Right ventricle myocardium superior (tissue), 1 donor: ENCODE data around the gene UBE2QL1. TPM values are rescaled to one million over a fixed set of nuclear protein-coding genes. Genes with fewer than 3 reads are reported as not detected.

Source experiments
- ATAC-seq: fragments of 200-7000 bp; cut with Tn5 transposase; one replicate; pipeline ENCODE4 v1.9.1; 2020; ENCODE audit warnings: mild to moderate bottlenecking; ENCODE audit not compliant: poor library complexity
- DNase-seq: peaks from one replicate; pipeline ENCODE4 v3.0.0-alpha.2; 2020
- intact Hi-C: fragments of 100-400 bp; cut with DNase I; formaldehyde crosslinking; loops from one replicate; pipeline ENCODE4 v1.11.2; 2022
- total RNA-seq: library from RNA; stranded (reverse); fragmentation: NEBNext Ultra II Directional; extraction: Animal tissue kit (Norgen Biotek cat#: 25700); gene quantifications from one replicate; pipeline ENCODE4 v1.2.1, GENCODE V29; 2021
- donor health status: DM: no; HTN: yes; CAD: no; lungs with severe emphysema.

Gene UBE2QL1
- total RNA-seq, 1 donor from 2014 or later: 22.8 TPM

GRCh38 chr5:6449465-6450158 is 953 bp downstream of the UBE2QL1 start:
- ATAC-seq: no peak

DNA sequence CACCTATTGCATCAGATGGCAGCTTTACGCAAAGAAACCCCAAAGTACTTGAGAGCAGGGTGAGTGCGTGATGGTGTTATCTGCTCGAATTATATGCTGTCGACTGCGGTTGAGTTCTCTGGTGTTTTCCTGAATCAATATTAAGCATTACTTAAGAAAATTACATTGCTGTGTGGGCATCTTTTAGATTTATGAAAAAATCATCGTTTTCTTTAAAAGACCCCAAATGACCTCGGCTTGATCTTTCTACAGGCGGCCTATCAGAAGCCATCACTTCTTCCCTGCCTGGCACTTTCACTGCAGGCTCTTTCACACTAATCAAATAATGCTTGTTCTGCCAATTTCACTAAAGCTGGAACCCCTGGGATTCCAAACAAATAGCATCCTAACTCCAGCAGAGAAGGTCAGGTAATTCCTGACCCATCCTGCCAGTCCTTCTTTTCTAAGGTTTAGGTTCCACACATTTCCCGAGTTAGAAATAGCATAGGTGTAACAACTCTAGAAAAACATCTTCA is 1.7 kb downstream of the UBE2QL1 start:
- intact Hi-C loops: no loop called here

More at GRCh38 chr5:6449465-6450158, 953 bp downstream of the UBE2QL1 start:
- intact Hi-C loops: loop anchor here (5.0 kb wide), 1 partner anchor 67 kb away; no protein-coding TSS in a partner anchor
- DNase-seq: no peak

DNA sequence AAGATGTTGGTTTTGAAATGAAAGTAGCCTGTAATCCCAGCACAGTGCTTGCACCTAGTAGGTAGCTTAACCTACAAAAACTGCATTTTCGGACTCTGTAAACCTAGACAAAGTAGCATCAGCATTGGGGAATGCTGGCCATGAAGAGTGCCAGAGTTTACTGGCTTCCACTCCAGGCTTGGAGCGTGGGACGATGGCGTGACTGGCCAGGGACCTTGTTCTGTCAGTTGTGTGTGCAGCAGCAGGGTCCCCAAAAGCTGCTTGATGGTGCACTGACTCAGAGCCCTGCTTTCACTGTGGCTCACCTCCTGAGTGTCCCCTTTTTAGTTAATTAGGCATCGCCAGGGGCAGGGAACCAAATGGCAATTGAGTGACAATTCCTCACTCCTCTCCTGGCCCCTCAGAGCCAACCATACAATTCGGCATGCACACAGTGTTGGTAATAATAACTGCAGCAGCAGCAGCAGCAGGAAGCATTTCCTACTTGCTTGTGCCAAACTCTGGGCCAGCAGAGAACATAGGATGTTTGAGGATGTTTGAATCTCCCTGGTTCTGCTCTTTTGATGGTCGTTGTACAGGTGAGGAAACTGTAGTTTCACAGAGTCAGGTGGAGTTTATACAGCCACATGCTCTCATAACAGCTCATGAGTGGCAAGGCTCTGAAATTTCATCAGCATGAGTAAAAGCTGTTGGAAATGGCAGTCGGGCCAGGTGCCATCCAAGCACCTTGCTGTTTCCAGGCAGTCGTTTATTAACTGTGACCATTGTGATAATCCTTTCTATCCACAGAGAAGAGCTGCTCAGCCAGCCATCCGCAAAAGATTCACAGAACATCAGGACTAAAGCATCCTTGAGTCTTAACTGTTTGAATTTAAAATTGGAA is 4.2 kb downstream of the UBE2QL1 start:
- intact Hi-C loops: no loop called here
- peak; percentile 30 for ATAC-seq
- DNase-seq: peak; percentile 60

More for the DNA sequence above, 1.7 kb downstream of the UBE2QL1 start:
- ATAC-seq (no peak), DNase-seq (no peak)

- intact Hi-C loops: no loop called here
- no peak for DNase-seq
- ATAC-seq: peak; percentile 43
These were observed 5.4 kb downstream of the UBE2QL1 start for GRCh38 chr5:6453937-6454560.

- intact Hi-C loops: no loop called here
- DNase-seq: peak; percentile 67
- peak; percentile 85 for ATAC-seq
These were observed 6.0 kb downstream of the UBE2QL1 start for GRCh38 chr5:6454628-6455053.

GRCh38 chr5:6455571-6456200 is 7.0 kb downstream of the UBE2QL1 start:
- ATAC-seq (peak; percentile 39), DNase-seq (no peak)
- intact Hi-C loops: no loop called here

GRCh38 chr5:6456766-6457370 is 8.2 kb downstream of the UBE2QL1 start:
- intact Hi-C loops: no loop called here
- ATAC-seq: no peak
- DNase-seq: no peak

GRCh38 chr5:6457592-6457991 is 8.9 kb downstream of the UBE2QL1 start:
- DNase-seq (no peak), ATAC-seq (no peak)
- intact Hi-C loops: no loop called here

- intact Hi-C loops: no loop called here
- no peak for ATAC-seq
- no peak for DNase-seq
These were observed 10.2 kb downstream of the UBE2QL1 start for GRCh38 chr5:6458833-6459232.

DNA sequence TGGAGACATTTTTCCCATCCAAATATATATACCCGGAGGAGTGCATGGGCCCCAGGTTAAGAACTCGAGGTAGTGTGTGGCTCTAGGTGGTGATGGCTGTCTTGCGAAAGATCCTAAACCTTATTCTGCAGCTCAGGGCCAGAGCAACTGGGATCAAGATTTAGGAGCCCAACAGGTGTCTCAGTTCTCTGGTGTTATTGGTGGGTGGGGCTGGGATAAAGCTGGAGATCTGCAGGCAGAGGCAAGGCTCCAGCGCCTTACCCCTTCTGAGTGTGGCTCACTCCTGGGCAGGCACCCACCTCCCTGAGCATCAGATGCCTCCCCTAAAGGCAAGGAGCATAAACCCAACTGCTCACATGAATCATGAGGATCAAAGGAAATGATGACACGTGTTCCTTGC is 11.2 kb downstream of the UBE2QL1 start:
- ATAC-seq (no peak), DNase-seq (no peak)
- intact Hi-C loops: no loop called here

DNA sequence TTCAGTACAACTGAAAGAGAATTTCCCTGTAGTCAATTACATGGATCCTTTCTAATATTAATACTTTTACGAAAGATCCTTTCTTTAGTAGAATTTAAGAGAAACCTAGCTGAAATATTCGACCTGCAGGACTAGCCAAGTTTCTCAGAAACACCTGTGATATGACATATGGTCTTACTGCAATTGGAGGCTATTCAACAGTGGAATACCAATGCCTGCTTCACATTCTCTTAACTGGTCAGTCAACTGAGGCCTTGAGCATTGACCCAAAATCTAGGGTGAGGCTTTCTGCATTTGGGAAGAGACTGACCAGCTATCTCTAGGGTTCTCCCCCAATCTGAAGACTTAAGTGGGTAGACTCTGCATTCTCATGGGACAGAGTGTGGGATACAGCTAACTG is 12.3 kb downstream of the UBE2QL1 start:
- intact Hi-C loops: no loop called here
- ATAC-seq (no peak), DNase-seq (no peak)

GRCh38 chr5:6461793-6462650 is 13.4 kb downstream of the UBE2QL1 start:
- intact Hi-C loops: no loop called here
- DNase-seq (no peak), ATAC-seq (no peak)

DNA sequence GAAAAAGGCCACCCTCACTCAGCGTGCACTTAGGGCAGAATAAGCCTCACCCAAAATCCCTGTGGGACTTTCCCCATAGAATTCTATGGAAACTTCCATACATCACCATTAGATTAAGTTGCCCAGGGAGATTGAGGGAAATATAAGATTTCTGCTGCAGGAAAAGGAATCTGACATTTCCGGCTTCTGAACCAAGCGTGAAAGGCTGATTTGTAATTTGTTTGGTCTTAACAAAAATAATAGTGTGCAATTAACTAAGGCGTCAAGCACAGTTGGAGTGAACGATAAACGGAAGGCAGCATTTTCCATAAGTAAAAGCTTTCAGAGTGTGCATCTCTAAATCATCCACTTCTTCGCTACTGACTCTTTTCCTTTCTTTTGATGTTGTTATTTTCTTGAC is 14.0 kb downstream of the UBE2QL1 start:
- DNase-seq (no peak), ATAC-seq (no peak)
- intact Hi-C loops: no loop called here

DNA sequence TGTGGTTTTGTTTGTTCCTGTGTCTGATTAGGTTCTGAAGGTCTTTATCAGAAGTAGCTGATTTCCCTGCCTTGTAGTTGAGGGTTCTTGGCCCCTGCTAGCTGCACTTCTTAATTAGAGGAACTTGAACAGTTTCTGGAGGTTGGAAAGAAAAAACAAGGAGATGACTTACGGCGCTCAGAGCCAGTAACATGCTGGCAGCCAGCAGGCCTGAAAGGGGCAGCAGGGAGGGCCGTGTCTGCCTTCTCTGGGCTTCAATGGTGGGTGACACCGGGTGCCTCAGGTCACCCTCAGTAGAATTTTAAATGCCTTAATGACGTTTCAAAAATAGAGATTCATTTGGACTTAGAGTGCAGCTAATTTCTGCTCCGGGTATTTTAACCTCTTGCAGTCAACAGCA is 15.8 kb downstream of the UBE2QL1 start:
- DNase-seq (no peak), ATAC-seq (peak; percentile 44)
- intact Hi-C loops: no loop called here

- intact Hi-C loops: no loop called here
- ATAC-seq: peak; percentile 10
- DNase-seq: no peak
These were observed 17.5 kb downstream of the UBE2QL1 start for GRCh38 chr5:6465831-6466790.

DNA sequence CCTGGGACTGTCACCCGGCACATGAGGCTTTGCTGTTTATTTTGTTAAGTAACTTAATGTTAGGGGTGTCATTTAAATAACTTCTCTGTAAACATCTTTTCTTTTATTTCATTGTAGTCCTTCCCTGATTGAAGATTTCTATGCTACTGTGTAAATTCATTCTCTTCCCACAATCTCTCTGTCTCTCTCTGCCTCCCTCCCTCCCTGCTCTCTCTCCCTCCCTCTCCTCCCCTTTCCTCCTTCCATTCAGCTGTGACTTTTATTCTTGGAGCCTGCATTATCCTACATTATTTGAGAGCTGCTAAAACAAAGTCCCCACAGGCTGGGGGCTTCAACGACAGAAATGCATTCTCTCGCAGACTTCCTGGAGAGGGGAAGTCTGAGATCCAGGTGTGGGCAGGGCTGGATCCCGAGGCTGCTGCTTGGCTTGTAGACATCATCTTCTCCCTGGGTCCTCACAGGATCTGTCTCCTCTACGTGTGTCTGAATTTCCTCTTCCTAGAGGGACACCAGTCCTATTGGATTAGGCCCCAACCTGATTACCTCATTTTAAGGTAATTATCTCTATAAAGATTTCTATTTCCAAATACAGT is 18.4 kb downstream of the UBE2QL1 start:
- intact Hi-C loops: no loop called here
- DNase-seq: no peak
- no peak for ATAC-seq
